GM12892 (cell line): Measurements from ENCODE around the gene BICD2.

ENCODE experiments used
- POLR2A ChIP-seq: IDR thresholded peaks from 2 replicates; pipeline ENCODE4 v1.6.1; 2011; ENCODE audit warnings: low read depth, low read length, control low read depth
- POLR2AphosphoS5 ChIP-seq: IDR thresholded peaks from 2 replicates; pipeline ENCODE4 v1.6.1; 2011; ENCODE audit warnings: low read depth, low read length, control low read depth

- TF ChIP-seq POLR2AphosphoS5 (no peak), POLR2A (no peak)
Measured at GRCh38 chr9:92769286-92769685, 4.7 kb upstream of the BICD2 start.
